Thymus (tissue), 11 donors: ENCODE measurements around the gene PTS. TPM values are rescaled to one million over a fixed set of nuclear protein-coding genes. Genes with fewer than 3 reads are reported as not detected.

Source experiments
- DNase-seq, 9 donors: peaks; one replicate each; pipeline ENCODE4 v3.0.0-alpha.2; 2013; ENCODE audit warnings: low spot score in 9 of 9, low read depth in 6 of 9, missing footprints in 1 of 9
- H3K27ac ChIP-seq, 2 donors: one replicate each; pipeline ENCODE4 v1.5.1; 2013; ENCODE audit warnings: control low read depth in 1 of 2, low read depth in 1 of 2, low read length in 1 of 2, mild to moderate bottlenecking in 1 of 2, moderate library complexity in 1 of 2
- H3K27me3 ChIP-seq, 2 donors: one replicate each; pipeline ENCODE4 v1.5.1; 2013; ENCODE audit warnings: low read length in 1 of 2; ENCODE audit not compliant: control insufficient read depth in 2 of 2, insufficient read depth in 1 of 2
- H3K36me3 ChIP-seq, 2 donors: one replicate each; pipeline ENCODE4 v1.5.1; 2013; ENCODE audit warnings: low read length in 1 of 2, mild to moderate bottlenecking in 1 of 2, moderate library complexity in 1 of 2; ENCODE audit not compliant: control insufficient read depth in 2 of 2, insufficient read depth in 2 of 2
- H3K4me1 ChIP-seq, 2 donors: one replicate each; pipeline ENCODE4 v1.5.1; 2013; ENCODE audit warnings: low read length in 2 of 2; ENCODE audit not compliant: control insufficient read depth in 2 of 2, insufficient read depth in 2 of 2
- H3K4me3 ChIP-seq, 2 donors: one replicate each; pipeline ENCODE4 v1.5.1; 2013; ENCODE audit warnings: low read length in 2 of 2, control low read depth in 1 of 2, mild to moderate bottlenecking in 1 of 2
- H3K9me3 ChIP-seq, 2 donors: one replicate each; pipeline ENCODE4 v1.5.1; 2013; ENCODE audit warnings: low read length in 1 of 2, mild to moderate bottlenecking in 1 of 2; ENCODE audit not compliant: control insufficient read depth in 2 of 2, insufficient read depth in 1 of 2
- WGBS: extraction: QIAGEN DNeasy Blood & Tissue Kit; methylation state at CpG from one replicate; pipeline ENCODE4 v1.1.7; 2013; 5-methylcytosine and 5-hydroxymethylcytosine counted together
- polyA plus RNA-seq: library from polyadenylated mRNA; stranded (reverse); fragments of 200-250 nt; gene quantifications from one replicate; pipeline ENCODE4 v1.2.3, GENCODE V29; 2013
- total RNA-seq: library from RNA; stranded (reverse); fragments of 120-200 nt; gene quantifications from one replicate; pipeline ENCODE4 v1.2.4, GENCODE V29; 2013
- donor health status: healthy.

PTS gene
- total and polyA plus RNA-seq, 2 donors = 18.7 to 42.4 TPM

GRCh38 chr11:112213753-112214152, 12.5 kb upstream of the PTS start:
- Histone ChIP-seq H3K36me3 (no peaks in the 10 kb centered on the region), H3K9me3 (no peaks in the 10 kb centered on the region), H3K27me3 (no peaks in the 10 kb centered on the region), H3K4me1 (no peaks in the 10 kb centered on the region), H3K4me3 (no peak overlapping the region), H3K27ac (no peak overlapping the region)
- WGBS = 96% methylated on average over 4 of the region's 4 CpGs
- no peak for DNase-seq

GRCh38 chr11:112215621-112216020, 10.6 kb upstream of the PTS start:
- Histone ChIP-seq H3K27me3 (no peaks in the 10 kb centered on the region), H3K27ac (no peak overlapping the region), H3K9me3 (no peaks in the 10 kb centered on the region), H3K4me3 (no peak overlapping the region), H3K36me3 (no peaks in the 10 kb centered on the region), H3K4me1 (no peaks in the 10 kb centered on the region)
- no peak for DNase-seq
- WGBS = 96% methylated on average over 6 of the region's 6 CpGs

- Histone ChIP-seq H3K4me3 (no peak overlapping the region), H3K4me1 (no peaks in the 10 kb centered on the region), H3K27ac (no peak overlapping the region), H3K27me3 (no peaks in the 10 kb centered on the region), H3K36me3 (no peaks in the 10 kb centered on the region), H3K9me3 (no peaks in the 10 kb centered on the region)
- WGBS = 95% methylated on average over 1 of the region's 1 CpG
- DNase-seq = no peak
Measured at GRCh38 chr11:112216561-112217105, 9.6 kb upstream of the PTS start.

DNA sequence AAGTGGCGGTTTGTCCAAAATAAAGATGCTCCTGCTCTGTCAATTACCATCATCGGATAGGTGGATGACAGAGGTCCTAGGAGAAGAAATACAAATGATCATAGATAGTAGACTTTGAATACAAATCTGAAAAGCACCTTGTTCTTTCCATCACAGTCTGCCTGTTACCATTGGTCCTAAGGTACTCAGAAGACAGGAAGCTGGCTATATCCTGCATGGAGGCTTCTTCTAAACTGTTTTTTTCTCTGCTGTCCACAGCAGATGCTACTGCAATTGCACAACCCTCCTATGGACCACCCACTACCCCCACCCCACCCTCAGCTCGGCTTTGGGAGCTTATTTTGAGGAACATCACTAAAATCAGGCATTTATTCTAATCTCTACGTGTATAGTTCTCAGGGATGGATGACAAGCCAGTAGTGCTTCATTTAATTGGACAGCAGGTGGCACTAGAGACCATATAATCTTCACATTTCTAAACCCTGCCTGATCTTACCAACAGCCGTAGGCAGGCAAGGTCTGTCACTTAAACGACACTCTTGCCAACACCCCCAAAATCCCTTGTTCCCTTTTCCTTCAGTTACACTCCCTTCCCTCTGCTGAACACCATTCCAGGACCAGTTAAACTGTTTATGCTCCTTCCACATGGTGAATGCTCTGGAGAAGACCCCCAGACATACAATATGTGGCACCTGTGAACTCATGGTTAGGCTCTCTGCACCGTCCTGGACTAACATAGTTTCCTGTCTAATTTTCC, 6.6 kb upstream of the PTS start:
- no peaks in the 10 kb centered on the region for H3K9me3 ChIP-seq
- no peak overlapping the region for H3K27ac ChIP-seq
- no peak overlapping the region for H3K4me3 ChIP-seq
- 41% methylated on average over 7 of the region's 7 CpGs for WGBS
- H3K36me3 ChIP-seq = no peaks in the 10 kb centered on the region
- peak; percentile 45 to 90 (median 81) for DNase-seq
- no peaks in the 10 kb centered on the region for H3K27me3 ChIP-seq
- no peaks in the 10 kb centered on the region for H3K4me1 ChIP-seq

DNA sequence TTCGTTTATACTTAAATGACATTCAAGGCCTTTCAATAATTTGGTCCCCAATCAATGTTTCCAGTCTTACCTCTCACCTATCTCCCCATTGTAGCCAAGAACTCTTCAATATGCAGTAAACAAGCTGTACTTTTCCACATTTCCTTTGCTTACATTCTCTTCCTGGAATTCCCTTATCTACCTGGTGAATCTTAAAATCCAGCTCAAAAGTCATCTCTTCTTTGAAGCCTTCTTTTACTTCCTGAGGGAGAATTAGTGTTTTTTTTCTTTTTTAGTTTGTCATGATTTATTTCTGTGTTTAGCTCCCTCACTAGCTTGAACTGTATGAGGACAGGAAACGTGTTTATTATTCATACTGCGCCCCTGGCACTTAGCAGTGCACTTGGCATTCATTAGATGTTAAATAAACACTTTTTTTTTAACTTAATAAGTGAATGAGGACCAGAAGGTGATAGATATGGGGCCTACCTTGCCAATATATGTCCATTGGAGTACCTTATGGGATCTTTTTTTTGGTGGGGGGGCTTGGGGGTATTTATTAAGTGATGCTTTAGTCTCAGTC, 4.9 kb upstream of the PTS start:
- Histone ChIP-seq H3K4me1 (peaks cover 0 to 3% of the 10 kb centered on the region in 2 donors), H3K27ac (no peak overlapping the region), H3K9me3 (no peaks in the 10 kb centered on the region), H3K4me3 (no peak overlapping the region), H3K36me3 (no peaks in the 10 kb centered on the region), H3K27me3 (no peaks in the 10 kb centered on the region)
- DNase-seq = no peak
- WGBS = 90% methylated on average over 3 of the region's 3 CpGs

DNA sequence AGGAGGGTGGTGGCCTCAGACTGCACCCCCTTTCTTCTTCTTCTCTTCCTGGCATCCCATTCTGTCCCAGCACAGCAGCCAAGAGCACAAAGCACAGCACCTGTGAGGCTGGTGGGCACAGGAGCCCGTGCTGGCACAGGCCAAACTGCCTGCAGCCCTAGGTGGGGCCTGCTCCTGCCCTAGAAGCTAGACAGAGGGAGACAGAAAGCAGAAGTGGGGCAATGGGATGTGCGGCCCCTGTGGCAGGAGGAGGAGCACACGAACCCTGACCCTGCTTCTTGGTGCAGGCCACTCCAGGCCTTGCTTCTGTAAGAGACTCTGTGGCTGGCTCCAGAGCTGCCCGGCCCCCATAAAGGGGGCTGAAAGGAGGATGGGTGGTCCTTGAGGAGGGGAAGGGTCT, 3.9 kb upstream of the PTS start:
- no peak for DNase-seq
- no peak overlapping the region for H3K4me3 ChIP-seq
- no peaks in the 10 kb centered on the region for H3K36me3 ChIP-seq
- peaks cover 4 to 8% of the 10 kb centered on the region in 2 donors for H3K4me1 ChIP-seq
- no peaks in the 10 kb centered on the region for H3K9me3 ChIP-seq
- H3K27me3 ChIP-seq = no peaks in the 10 kb centered on the region
- no peak overlapping the region for H3K27ac ChIP-seq
- 67% methylated on average over 4 of the region's 4 CpGs for WGBS

DNA sequence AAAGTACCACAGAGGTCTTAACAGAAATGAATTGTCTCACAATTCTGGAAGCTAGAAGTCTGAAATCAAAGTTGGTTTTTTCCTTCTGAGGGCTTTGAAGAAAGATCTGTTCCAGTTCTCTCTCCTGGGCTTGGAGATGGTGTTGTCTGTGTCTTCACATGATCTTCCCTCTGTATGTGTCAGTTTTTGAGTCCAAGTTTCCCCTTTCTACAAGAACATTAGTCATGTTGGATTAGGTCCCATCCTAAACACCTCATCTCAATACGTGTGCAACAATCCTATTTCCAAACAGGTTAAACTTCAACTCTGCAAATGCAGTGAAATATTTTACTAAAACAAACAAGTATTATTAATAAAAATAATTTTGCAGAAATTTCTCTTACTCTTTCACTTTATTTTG, 3.1 kb upstream of the PTS start:
- no peak for DNase-seq
- H3K4me1 ChIP-seq = peaks cover 8 to 13% of the 10 kb centered on the region in 2 donors
- no peak overlapping the region for H3K4me3 ChIP-seq
- H3K27ac ChIP-seq = no peak overlapping the region
- H3K36me3 ChIP-seq = no peaks in the 10 kb centered on the region
- WGBS = 95% methylated on average over 1 of the region's 1 CpG
- H3K9me3 ChIP-seq = no peaks in the 10 kb centered on the region
- H3K27me3 ChIP-seq = no peaks in the 10 kb centered on the region

DNA sequence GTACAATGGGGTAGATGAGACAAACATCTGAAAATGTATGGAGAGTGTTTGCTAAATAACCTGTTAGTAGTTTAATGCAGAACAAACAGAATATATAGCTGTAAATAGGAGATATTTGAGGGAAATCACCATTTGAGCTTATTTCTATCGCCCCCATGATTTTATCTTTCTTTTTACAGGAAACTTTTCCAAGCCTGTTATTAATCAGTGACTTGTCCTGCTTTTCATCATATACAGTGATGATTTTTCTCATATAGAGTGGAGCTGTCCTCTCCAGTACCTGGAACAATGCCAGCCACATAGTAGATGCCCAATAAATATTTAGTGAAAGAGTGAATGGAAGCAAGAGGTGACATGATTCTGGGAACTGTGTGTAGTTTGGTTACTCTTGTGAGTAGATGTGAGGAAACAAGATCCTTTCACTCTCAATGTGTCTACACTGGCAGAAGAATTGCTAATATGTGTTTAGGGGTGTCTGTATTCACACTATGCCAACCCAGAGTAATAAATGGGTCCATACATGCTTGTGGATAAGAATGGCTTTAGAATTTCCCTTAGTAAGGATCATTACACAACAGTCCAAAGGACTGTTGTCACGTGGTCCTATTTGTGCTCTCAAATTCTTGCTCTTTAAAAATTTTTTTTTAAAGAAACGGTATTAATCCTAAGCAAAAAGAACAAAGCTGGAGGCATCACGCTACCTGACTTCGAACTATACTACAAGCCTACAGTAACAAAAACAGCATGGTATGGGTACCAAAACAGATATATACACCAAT, 2.3 kb upstream of the PTS start:
- Histone ChIP-seq H3K27ac (no peak overlapping the region), H3K9me3 (no peaks in the 10 kb centered on the region), H3K36me3 (peaks cover 0 to 3% of the 10 kb centered on the region in 2 donors), H3K27me3 (no peaks in the 10 kb centered on the region), H3K4me1 (peaks cover 8 to 13% of the 10 kb centered on the region in 2 donors), H3K4me3 (no peak overlapping the region)
- WGBS = 96% methylated on average over 5 of the region's 5 CpGs
- DNase-seq = no peak

GRCh38 chr11:112225753-112226061, 521 bp upstream of the PTS start:
- H3K4me1 ChIP-seq = peaks cover 8 to 13% of the 10 kb centered on the region in 2 donors

More at GRCh38 chr11:112225753-112226061, 521 bp upstream of the PTS start:
- H3K36me3 ChIP-seq = peaks cover 12 to 15% of the 10 kb centered on the region in 2 donors
- 38% methylated on average over 8 of the region's 8 CpGs for WGBS
- H3K9me3 ChIP-seq = no peaks in the 10 kb centered on the region
- H3K27ac ChIP-seq = peak overlapping the region; percentile 89 to 96
- no peak for DNase-seq
- H3K27me3 ChIP-seq = no peaks in the 10 kb centered on the region
- H3K4me3 ChIP-seq = peak overlapping the region; percentile 82 to 89
